Lower leg skin (tissue), 4 donors: ENCODE data around the gene CYP2R1. TPM values are rescaled to one million over a fixed set of nuclear protein-coding genes. Genes with fewer than 3 reads are reported as not detected.
"Not testable (repeated sequence)": the region's sequence is repeated elsewhere in the genome, so short reads cannot be mapped to it uniquely, and the experiment has no call there.

Experiments used
- DNase-seq, 2 donors: peaks; one replicate each; pipeline ENCODE4 v3.0.0-alpha.2; 2019; ENCODE audit warnings: low spot score in 2 of 2
- H3K4me3 ChIP-seq: fragments of 200-600 bp; sonication (generic); 2 replicates; pipeline ENCODE4 v1.5.1; 2017; ENCODE audit warnings: mild to moderate bottlenecking, low read depth; ENCODE audit not compliant: poor library complexity, severe bottlenecking
- POLR2A ChIP-seq, 2 donors: fragments of 450-650 bp; IDR thresholded peaks; one replicate each; pipeline ENCODE4 v1.6.1; 2016 to 2017; ENCODE audit warnings: antibody characterized with exemption in 2 of 2, mild to moderate bottlenecking in 1 of 2, moderate library complexity in 1 of 2
- WGBS, 2 donors: methylation state at CpG; one replicate each; pipeline ENCODE4 v1.1.5; 2018; 5-methylcytosine and 5-hydroxymethylcytosine counted together
- intact Hi-C: fragments of 100-400 bp; cut with DNase I; formaldehyde crosslinking; loops from one replicate; pipeline ENCODE4 v1.15.0; 2023; ENCODE audit warnings: low total_unique reads
- total RNA-seq, 4 donors: library from RNA; depleted of rRNA; stranded (reverse); fragments of >200 nt; gene quantifications; one replicate each; pipeline ENCODE4 v1.1.0, GENCODE V29; 2016
- TF ChIP-seq, protein P1 (sequence below), 3 donors: fragments of 450-650 bp; IDR thresholded peaks; one replicate each; pipeline ENCODE4 v1.5.1; 2016; ENCODE audit warnings: antibody characterized with exemption in 3 of 3, mild to moderate bottlenecking in 3 of 3, moderate library complexity in 2 of 3

The CYP2R1 gene
- total RNA-seq, 4 donors from 2014 or later: 19.4 to 27.9 (median 26.1) TPM

DNA sequence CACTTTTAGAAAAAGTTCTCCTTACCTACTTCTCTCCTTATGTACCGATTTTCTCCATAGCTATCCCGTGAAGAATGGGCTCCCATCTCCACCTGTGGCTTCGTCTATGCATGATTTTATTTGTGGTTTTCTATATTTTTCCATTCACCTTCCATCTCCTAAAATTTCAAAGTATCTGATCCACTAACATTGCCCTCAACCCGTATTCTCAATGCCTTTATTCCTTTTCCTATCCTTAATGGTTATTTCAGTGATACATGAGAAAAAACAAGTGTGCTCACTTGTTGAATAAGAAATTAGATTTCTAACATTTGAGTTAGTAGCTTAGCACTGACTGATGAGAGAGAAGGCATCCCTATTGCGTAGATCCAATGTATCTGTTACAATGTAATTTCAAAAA, 16.9 kb downstream of the CYP2R1 start:
- TF ChIP-seq, protein P1, sequence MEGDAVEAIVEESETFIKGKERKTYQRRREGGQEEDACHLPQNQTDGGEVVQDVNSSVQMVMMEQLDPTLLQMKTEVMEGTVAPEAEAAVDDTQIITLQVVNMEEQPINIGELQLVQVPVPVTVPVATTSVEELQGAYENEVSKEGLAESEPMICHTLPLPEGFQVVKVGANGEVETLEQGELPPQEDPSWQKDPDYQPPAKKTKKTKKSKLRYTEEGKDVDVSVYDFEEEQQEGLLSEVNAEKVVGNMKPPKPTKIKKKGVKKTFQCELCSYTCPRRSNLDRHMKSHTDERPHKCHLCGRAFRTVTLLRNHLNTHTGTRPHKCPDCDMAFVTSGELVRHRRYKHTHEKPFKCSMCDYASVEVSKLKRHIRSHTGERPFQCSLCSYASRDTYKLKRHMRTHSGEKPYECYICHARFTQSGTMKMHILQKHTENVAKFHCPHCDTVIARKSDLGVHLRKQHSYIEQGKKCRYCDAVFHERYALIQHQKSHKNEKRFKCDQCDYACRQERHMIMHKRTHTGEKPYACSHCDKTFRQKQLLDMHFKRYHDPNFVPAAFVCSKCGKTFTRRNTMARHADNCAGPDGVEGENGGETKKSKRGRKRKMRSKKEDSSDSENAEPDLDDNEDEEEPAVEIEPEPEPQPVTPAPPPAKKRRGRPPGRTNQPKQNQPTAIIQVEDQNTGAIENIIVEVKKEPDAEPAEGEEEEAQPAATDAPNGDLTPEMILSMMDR (IDR thresholded peaks at IDR 0.05): no peak
- TF ChIP-seq POLR2A (IDR thresholded peaks at IDR 0.05): no peak
- intact Hi-C loops: no loop called here
- DNase-seq: no peak
- 95 to 96% methylated on average over 5 of the region's 5 CpGs for whole genome bisulfite sequencing, 2 donors
- no peak overlapping the region for H3K4me3 ChIP-seq

DNA sequence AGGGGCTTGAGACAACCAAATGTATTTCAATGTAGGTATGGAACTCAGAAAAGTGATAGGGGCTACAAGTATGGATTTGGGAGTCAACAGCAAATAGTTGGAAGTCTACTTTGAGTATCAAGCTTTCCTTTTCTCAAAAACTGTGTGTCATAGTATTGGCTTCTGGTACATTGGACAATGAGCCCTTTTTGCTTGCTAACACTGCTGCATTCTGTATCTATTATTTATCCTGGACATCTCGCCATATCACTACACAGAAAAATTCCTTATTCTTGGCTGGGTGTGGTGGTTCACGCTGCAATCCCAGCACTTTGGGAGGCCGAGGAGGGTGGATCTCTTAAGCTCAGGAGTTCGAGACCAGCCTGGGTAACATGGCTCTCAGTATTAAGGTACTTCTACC, 18.4 kb downstream of the CYP2R1 start:
- H3K4me3 ChIP-seq: no peak overlapping the region
- intact Hi-C loops: no loop called here
- 84 to 88% methylated on average over 4 of the region's 4 CpGs for WGBS, 2 donors
- TF ChIP-seq POLR2A (IDR thresholded peaks at IDR 0.05): no peak
- TF ChIP-seq, protein P1 (IDR thresholded peaks at IDR 0.05): no peak
- no peak for DNase-seq

DNA sequence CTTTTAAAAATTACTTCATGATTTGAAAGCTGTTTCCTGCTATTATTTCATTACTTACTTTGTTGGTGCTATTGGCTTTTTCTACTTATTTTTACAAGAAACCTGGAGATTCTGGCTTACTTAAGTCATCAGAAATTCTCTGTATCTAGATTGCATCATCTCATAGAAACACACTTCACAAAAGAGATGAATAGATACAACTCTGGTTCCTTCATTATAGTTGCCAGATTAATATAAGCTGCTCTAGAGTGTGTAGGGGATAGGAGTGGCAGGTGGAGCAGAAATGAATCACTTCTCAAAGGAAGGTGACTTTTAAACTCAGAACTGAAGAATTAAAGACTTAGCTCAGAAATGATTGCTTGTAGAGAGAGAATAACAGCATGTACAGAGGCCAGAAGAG, 20.0 kb downstream of the CYP2R1 start:
- no peak for TF ChIP-seq POLR2A (IDR thresholded peaks at IDR 0.05)
- TF ChIP-seq, protein P1 (IDR thresholded peaks at IDR 0.05): no peak
- no peak for DNase-seq
- intact Hi-C loops: no loop called here
- H3K4me3 ChIP-seq: no peak overlapping the region

DNA sequence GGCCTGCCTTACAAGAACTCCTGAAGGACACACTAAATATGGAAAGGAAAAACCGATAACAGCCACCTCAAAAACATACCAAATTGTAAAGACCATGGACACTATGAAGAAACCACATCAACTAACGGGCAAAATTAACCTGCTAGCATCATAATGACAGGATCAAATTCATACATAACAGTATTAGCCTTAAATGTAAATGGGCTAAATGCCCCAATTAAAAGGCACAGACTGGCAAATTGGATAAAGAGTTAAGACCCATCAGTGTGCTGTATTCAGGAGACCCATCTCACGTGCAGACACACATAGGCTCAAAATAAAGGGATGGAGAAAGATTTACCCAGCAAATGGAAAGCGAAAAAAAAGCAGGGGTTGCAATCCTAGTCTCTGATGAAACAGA, 28.3 kb downstream of the CYP2R1 start:
- 91 to 97% methylated on average over 4 of the region's 4 CpGs for WGBS, 2 donors

DNA sequence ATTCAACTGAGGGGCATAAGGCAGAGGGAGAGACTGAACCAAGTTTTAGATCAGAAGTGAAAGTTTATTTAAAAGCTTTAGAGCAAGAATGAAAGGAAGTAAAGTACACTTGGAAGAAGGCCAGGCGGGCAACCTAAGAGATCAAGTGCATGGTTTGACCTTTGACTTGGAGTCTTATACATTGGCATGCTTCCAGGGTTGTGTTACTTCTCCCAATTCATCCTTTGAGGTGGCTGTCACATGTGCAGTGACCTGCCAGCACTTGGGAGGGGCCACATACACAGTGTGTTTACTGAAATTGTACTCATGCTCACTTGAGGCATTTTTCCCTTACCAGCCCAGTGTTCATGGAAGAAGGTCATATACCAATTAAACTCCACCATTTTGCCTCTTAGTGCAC, 30.4 kb downstream of the CYP2R1 start:
- 93 to 96% methylated on average over 1 of the region's 1 CpG for WGBS, 2 donors
- intact Hi-C loops: no loop called here
- DNase-seq: no peak
- TF ChIP-seq, protein P1 (IDR thresholded peaks at IDR 0.05): no peak
- no peak for TF ChIP-seq POLR2A (IDR thresholded peaks at IDR 0.05)
- H3K4me3 ChIP-seq: no peak overlapping the region

More for the DNA sequence above, 28.3 kb downstream of the CYP2R1 start:
- H3K4me3 ChIP-seq, intact Hi-C loops, DNase-seq: not testable (repeated sequence)

DNA sequence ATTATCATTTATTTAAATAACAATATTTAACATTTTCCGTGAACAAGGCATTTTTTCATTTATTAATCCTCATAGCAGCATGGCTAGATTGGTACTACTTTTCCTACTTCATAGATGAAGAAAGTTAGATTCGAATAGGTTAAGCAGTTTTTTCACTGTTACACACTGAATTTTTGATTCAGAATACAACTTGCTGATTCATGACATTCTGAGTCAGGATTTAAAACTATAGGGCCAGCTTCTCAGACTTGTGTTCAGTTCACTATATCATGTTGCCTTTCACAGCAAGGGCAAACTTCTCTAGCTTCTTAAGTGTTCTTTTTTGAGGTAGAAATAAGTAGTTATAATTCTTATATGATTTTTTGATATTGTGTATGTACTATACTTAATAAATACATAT, 31.5 kb downstream of the CYP2R1 start:
- no peak for DNase-seq
- WGBS, 2 donors: 82 to 86% methylated on average over 2 of the region's 2 CpGs
- no peak overlapping the region for H3K4me3 ChIP-seq
- TF ChIP-seq POLR2A (IDR thresholded peaks at IDR 0.05): no peak
- TF ChIP-seq, protein P1 (IDR thresholded peaks at IDR 0.05): no peak
- intact Hi-C loops: no loop called here
